BJ (cell line): ENCODE measurements around the gene PAM. TPM values are rescaled to one million over a fixed set of nuclear protein-coding genes. Genes with fewer than 3 reads are reported as not detected.

Experiments used
- CTCF ChIA-PET: fragments of 350-600 bp; formaldehyde crosslinking; extraction: SDS; loops from one replicate; lab custom pipeline; 2021; ENCODE audit warnings: antibody characterized with exemption, inconsistent platforms; lab: Yijun Ruan, JAX
- POLR2A ChIA-PET: fragments of 300-600 bp; sonication (Branson Sonifier 250); formaldehyde crosslinking; extraction: SDS; loops from one replicate; lab custom pipeline; 2021; ENCODE audit warnings: antibody characterized with exemption; lab: Charles Lee
- DNase-seq: peaks from one replicate; pipeline ENCODE4 v3.0.0-alpha.2; 2011; ENCODE audit warnings: low read depth
- H3K27me3 ChIP-seq: 2 replicates; pipeline ENCODE4 v1.6.0; 2011; ENCODE audit warnings: low read length; ENCODE audit not compliant: control insufficient read depth, insufficient read depth
- H3K36me3 ChIP-seq: 2 replicates; pipeline ENCODE4 v1.5.1; 2011; ENCODE audit warnings: low read length; ENCODE audit not compliant: control insufficient read depth, insufficient read depth
- H3K4me3 ChIP-seq: 2 replicates; pipeline ENCODE4 v1.5.1; 2011; ENCODE audit warnings: low read depth, mild to moderate bottlenecking, control low read depth, low read length
- CTCF ChIP-seq: IDR thresholded peaks from 2 replicates; pipeline ENCODE4 v1.5.1; 2011; ENCODE audit warnings: low read depth, mild to moderate bottlenecking, control low read depth, inconsistent platforms, low read length, moderate library complexity; ENCODE audit not compliant: insufficient read depth
- polyA plus RNA-seq: library from polyadenylated mRNA; depleted of rRNA; stranded (reverse); fragments of >200 nt; gene quantifications from 2 replicates; pipeline ENCODE4 v1.2.3, GENCODE V29; 2011

Gene PAM
- polyA plus RNA-seq, 1 experiment, result 256 TPM

GRCh38 chr5:102941111-102941510 is 186.0 kb downstream of the PAM start:
- ChIA-PET CTCF (no interaction called here), POLR2A (interaction anchor here (0.5 kb wide), 1 partner anchor 110 kb away, joined by 3 read pairs; no protein-coding TSS in a partner anchor)
- Histone ChIP-seq H3K27me3 (no peaks in the 10 kb centered on the region), H3K4me3 (no peak overlapping the region), H3K36me3 (no peaks in the 10 kb centered on the region)
- no peak for TF ChIP-seq CTCF
- no peak for DNase-seq

- ChIA-PET POLR2A (interaction anchor here (0.5 kb wide), 1 partner anchor 30 kb away, joined by 4 read pairs; no protein-coding TSS in a partner anchor), CTCF (interaction anchor here (1.1 kb wide), 1 partner anchor 26 kb away, joined by 3 read pairs; no protein-coding TSS in a partner anchor)
- no peak overlapping the region for H3K4me3 ChIP-seq
- no peak for TF ChIP-seq CTCF
- no peak for DNase-seq
- H3K36me3 ChIP-seq, result peaks cover 2% of the 10 kb centered on the region
- no peaks in the 10 kb centered on the region for H3K27me3 ChIP-seq
Observed at GRCh38 chr5:102946414-102946813, 191.3 kb downstream of the PAM start.

- ChIA-PET CTCF (interaction anchor here (1.1 kb wide), 1 partner anchor 25 kb away, joined by 3 read pairs; no protein-coding TSS in a partner anchor), POLR2A (interaction anchor here (0.5 kb wide), 1 partner anchor 29 kb away, joined by 4 read pairs; no protein-coding TSS in a partner anchor)
- no peak for TF ChIP-seq CTCF
- H3K36me3 ChIP-seq, result peaks cover 2% of the 10 kb centered on the region
- H3K4me3 ChIP-seq, result no peak overlapping the region
- H3K27me3 ChIP-seq, result no peaks in the 10 kb centered on the region
- no peak for DNase-seq
Observed at GRCh38 chr5:102946971-102947370, 191.9 kb downstream of the PAM start.

- CTCF ChIA-PET, result no interaction called here
Observed at GRCh38 chr5:102955488-102955887, 200.4 kb downstream of the PAM start.

DNA sequence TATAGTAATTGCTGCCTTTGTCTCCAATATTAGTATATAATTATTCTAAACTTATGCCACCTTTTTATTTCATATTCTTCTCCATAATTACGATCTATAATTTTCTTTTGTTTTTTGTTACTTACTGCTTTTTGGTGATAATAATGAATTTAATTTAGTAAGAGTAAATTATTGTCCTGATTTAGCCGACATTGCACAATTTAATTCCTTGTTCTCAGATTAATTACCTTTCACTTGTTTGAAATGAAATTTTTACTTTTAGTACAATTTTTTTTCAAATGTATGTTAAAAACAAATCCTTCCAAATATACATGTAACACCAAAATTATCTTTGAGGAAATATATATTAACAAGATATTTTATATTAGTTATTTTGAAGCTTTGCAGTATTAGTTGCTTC is 201.5 kb downstream of the PAM start:
- POLR2A ChIA-PET, result no interaction called here
- Histone ChIP-seq H3K36me3 (no peaks in the 10 kb centered on the region), H3K27me3 (no peaks in the 10 kb centered on the region), H3K4me3 (no peak overlapping the region)
- no peak for DNase-seq
- CTCF ChIA-PET, result no interaction called here
- no peak for TF ChIP-seq CTCF

More at GRCh38 chr5:102955488-102955887, 200.4 kb downstream of the PAM start:
- no peaks in the 10 kb centered on the region for H3K36me3 ChIP-seq
- H3K4me3 ChIP-seq, result no peak overlapping the region
- H3K27me3 ChIP-seq, result no peaks in the 10 kb centered on the region
- POLR2A ChIA-PET, result no interaction called here
- DNase-seq, result no peak
- TF ChIP-seq CTCF, result no peak
